Skeletal muscle tissue (tissue), 4 donors: Measurements from ENCODE around the gene POLN. TPM values are rescaled to one million over a fixed set of nuclear protein-coding genes. Genes with fewer than 3 reads are reported as not detected.
"Not testable (repeated sequence)": the region's sequence is repeated elsewhere in the genome, so short reads cannot be mapped to it uniquely, and the experiment has no call there.

Experiments
- H3K27ac ChIP-seq: one replicate; pipeline ENCODE4 v1.7.0; 2013; ENCODE audit warnings: mild to moderate bottlenecking, low read depth, low read length, inconsistent platforms
- H3K27me3 ChIP-seq, 3 donors: one replicate each; pipeline ENCODE4 v1.7.0; 2013; ENCODE audit warnings: low read length in 3 of 3; ENCODE audit not compliant: control insufficient read depth in 3 of 3, insufficient read depth in 3 of 3
- H3K36me3 ChIP-seq, 3 donors: one replicate each; pipeline ENCODE4 v1.7.0; 2013; ENCODE audit warnings: low read length in 3 of 3; ENCODE audit not compliant: control insufficient read depth in 3 of 3, insufficient read depth in 3 of 3
- H3K4me1 ChIP-seq, 3 donors: one replicate each; pipeline ENCODE4 v1.7.0; 2013; ENCODE audit warnings: low read length in 3 of 3, mild to moderate bottlenecking in 3 of 3; ENCODE audit not compliant: control insufficient read depth in 3 of 3, insufficient read depth in 3 of 3
- H3K4me3 ChIP-seq, 3 donors: one replicate each; pipeline ENCODE4 v1.7.0; 2013; ENCODE audit warnings: low read length in 3 of 3
- H3K9ac ChIP-seq, 3 donors: one replicate each; pipeline ENCODE4 v1.7.0; 2013; ENCODE audit warnings: low read length in 3 of 3, mild to moderate bottlenecking in 3 of 3, moderate library complexity in 2 of 3, low read depth in 1 of 3
- H3K9me3 ChIP-seq, 3 donors: one replicate each; pipeline ENCODE4 v1.7.0; 2013; ENCODE audit warnings: low read length in 3 of 3; ENCODE audit not compliant: control insufficient read depth in 3 of 3
- total RNA-seq: library from RNA; depleted of rRNA; stranded (reverse); fragments of >200 nt; gene quantifications from one replicate; pipeline ENCODE4 v1.2.3, GENCODE V29; 2014
- donor health status: Osteomylitis.

Gene POLN
- total RNA-seq, 1 donor from 2014 or later, result 4.2 TPM

- H3K9me3 ChIP-seq, result no peaks in the 10 kb centered on the region
- peaks cover 5 to 16% (median 6%) of the 10 kb centered on the region in 3 donors for H3K4me1 ChIP-seq
Measured at GRCh38 chr4:2220016-2220630, 21.8 kb downstream of the POLN start.

GRCh38 chr4:2219233-2219760, 22.6 kb downstream of the POLN start:
- Histone ChIP-seq H3K27ac (no peak overlapping the region), H3K9ac (no peak overlapping the region), H3K36me3 (peaks cover 0 to 8% (median 7%) of the 10 kb centered on the region in 3 donors), H3K9me3 (no peaks in the 10 kb centered on the region), H3K27me3 (no peaks in the 10 kb centered on the region), H3K4me3 (no peak overlapping the region), H3K4me1 (peaks cover 5 to 16% (median 6%) of the 10 kb centered on the region in 3 donors)

More at GRCh38 chr4:2220016-2220630, 21.8 kb downstream of the POLN start:
- no peak overlapping the region for H3K4me3 ChIP-seq
- H3K27ac ChIP-seq, result no peak overlapping the region
- peaks cover 0 to 8% (median 7%) of the 10 kb centered on the region in 3 donors for H3K36me3 ChIP-seq
- H3K27me3 ChIP-seq, result no peaks in the 10 kb centered on the region
- H3K9ac ChIP-seq, result peak overlapping the region in 2 of 3 donors; percentile 43 to 50

GRCh38 chr4:2218436-2218835, 23.5 kb downstream of the POLN start:
- H3K36me3 ChIP-seq, result peaks cover 0 to 5% (median 5%) of the 10 kb centered on the region in 3 donors
- no peak overlapping the region for H3K9ac ChIP-seq
- no peaks in the 10 kb centered on the region for H3K27me3 ChIP-seq
- peaks cover 5 to 16% (median 6%) of the 10 kb centered on the region in 3 donors for H3K4me1 ChIP-seq
- no peak overlapping the region for H3K27ac ChIP-seq
- no peaks in the 10 kb centered on the region for H3K9me3 ChIP-seq
- H3K4me3 ChIP-seq, result no peak overlapping the region

GRCh38 chr4:2217726-2218125, 24.2 kb downstream of the POLN start:
- H3K27ac ChIP-seq, result no peak overlapping the region
- no peaks in the 10 kb centered on the region for H3K9me3 ChIP-seq
- H3K9ac ChIP-seq, result no peak overlapping the region
- H3K36me3 ChIP-seq, result peaks cover 0 to under 1% (median 0%) of the 10 kb centered on the region in 3 donors
- peaks cover 1 to 9% (median 5%) of the 10 kb centered on the region in 3 donors for H3K4me1 ChIP-seq
- no peak overlapping the region for H3K4me3 ChIP-seq
- no peaks in the 10 kb centered on the region for H3K27me3 ChIP-seq

- H3K4me1 ChIP-seq, result no peaks in the 10 kb centered on the region
- H3K36me3 ChIP-seq, result peaks cover 0 to under 1% (median under 1%) of the 10 kb centered on the region in 3 donors
- H3K27me3 ChIP-seq, result no peaks in the 10 kb centered on the region
- H3K9ac ChIP-seq, result no peak overlapping the region
- H3K4me3 ChIP-seq, result no peak overlapping the region
- H3K9me3 ChIP-seq, result no peaks in the 10 kb centered on the region
- no peak overlapping the region for H3K27ac ChIP-seq
Measured at GRCh38 chr4:2212831-2213230, 29.1 kb downstream of the POLN start.

- H3K9ac ChIP-seq, H3K36me3 ChIP-seq, H3K4me3 ChIP-seq, H3K9me3 ChIP-seq, H3K27ac ChIP-seq, H3K4me1 ChIP-seq, H3K27me3 ChIP-seq: not testable (repeated sequence)
Measured at GRCh38 chr4:2202789-2203188, 39.1 kb downstream of the POLN start.

GRCh38 chr4:2194496-2194895, 47.4 kb downstream of the POLN start:
- no peaks in the 10 kb centered on the region for H3K4me1 ChIP-seq
- no peaks in the 10 kb centered on the region for H3K9me3 ChIP-seq
- no peaks in the 10 kb centered on the region for H3K27me3 ChIP-seq
- peaks cover 0 to 15% (median 4%) of the 10 kb centered on the region in 3 donors for H3K36me3 ChIP-seq
- no peak overlapping the region for H3K27ac ChIP-seq
- no peak overlapping the region for H3K9ac ChIP-seq
- H3K4me3 ChIP-seq, result no peak overlapping the region

- H3K4me1 ChIP-seq, result no peaks in the 10 kb centered on the region
- no peak overlapping the region for H3K9ac ChIP-seq
- no peaks in the 10 kb centered on the region for H3K9me3 ChIP-seq
- H3K27me3 ChIP-seq, result no peaks in the 10 kb centered on the region
- H3K4me3 ChIP-seq, result no peak overlapping the region
- no peak overlapping the region for H3K27ac ChIP-seq
- H3K36me3 ChIP-seq, result peaks cover 0 to 15% (median 4%) of the 10 kb centered on the region in 3 donors
Measured at GRCh38 chr4:2193326-2193725, 48.6 kb downstream of the POLN start.

GRCh38 chr4:2186865-2187172, 55.1 kb downstream of the POLN start:
- Histone ChIP-seq H3K27me3 (no peaks in the 10 kb centered on the region), H3K9ac (no peak overlapping the region), H3K4me3 (no peak overlapping the region), H3K36me3 (no peaks in the 10 kb centered on the region), H3K9me3 (no peaks in the 10 kb centered on the region), H3K27ac (no peak overlapping the region), H3K4me1 (no peaks in the 10 kb centered on the region)

GRCh38 chr4:2186133-2186864, 55.6 kb downstream of the POLN start:
- no peaks in the 10 kb centered on the region for H3K27me3 ChIP-seq
- no peaks in the 10 kb centered on the region for H3K36me3 ChIP-seq
- no peaks in the 10 kb centered on the region for H3K9me3 ChIP-seq
- no peak overlapping the region for H3K9ac ChIP-seq
- H3K27ac ChIP-seq, result no peak overlapping the region
- no peak overlapping the region for H3K4me3 ChIP-seq
- H3K4me1 ChIP-seq, result no peaks in the 10 kb centered on the region
